IPS-15b (cell line): Measurements from ENCODE around the gene RNF2.

Experiments used
- H3K27me3 ChIP-seq: one replicate; pipeline ENCODE4 v1.6.1; 2013; ENCODE audit warnings: low read length; ENCODE audit not compliant: control insufficient read depth, insufficient read depth
- H3K36me3 ChIP-seq: one replicate; pipeline ENCODE4 v1.6.1; 2013; ENCODE audit warnings: low read length; ENCODE audit not compliant: control insufficient read depth, insufficient read depth
- H3K4me1 ChIP-seq: one replicate; pipeline ENCODE4 v1.6.1; 2013; ENCODE audit warnings: mild to moderate bottlenecking, low read length; ENCODE audit not compliant: control insufficient read depth, insufficient read depth
- H3K4me3 ChIP-seq: one replicate; pipeline ENCODE4 v1.5.1; 2013; ENCODE audit warnings: low read depth, low read length
- H3K9ac ChIP-seq: one replicate; pipeline ENCODE4 v1.6.1; 2013; ENCODE audit warnings: low read depth, mild to moderate bottlenecking, low read length
- H3K9me3 ChIP-seq: one replicate; pipeline ENCODE4 v1.6.1; 2013; ENCODE audit warnings: mild to moderate bottlenecking, low read length; ENCODE audit not compliant: control insufficient read depth, insufficient read depth

Gene RNF2

GRCh38 chr1:185074307-185074706 lies 28.9 kb downstream of the RNF2 start:
- Histone ChIP-seq H3K36me3 (no peaks in the 10 kb centered on the region), H3K9ac (no peak overlapping the region), H3K27me3 (no peaks in the 10 kb centered on the region), H3K4me1 (peaks cover 40% of the 10 kb centered on the region), H3K9me3 (no peaks in the 10 kb centered on the region), H3K4me3 (no peak overlapping the region)

DNA sequence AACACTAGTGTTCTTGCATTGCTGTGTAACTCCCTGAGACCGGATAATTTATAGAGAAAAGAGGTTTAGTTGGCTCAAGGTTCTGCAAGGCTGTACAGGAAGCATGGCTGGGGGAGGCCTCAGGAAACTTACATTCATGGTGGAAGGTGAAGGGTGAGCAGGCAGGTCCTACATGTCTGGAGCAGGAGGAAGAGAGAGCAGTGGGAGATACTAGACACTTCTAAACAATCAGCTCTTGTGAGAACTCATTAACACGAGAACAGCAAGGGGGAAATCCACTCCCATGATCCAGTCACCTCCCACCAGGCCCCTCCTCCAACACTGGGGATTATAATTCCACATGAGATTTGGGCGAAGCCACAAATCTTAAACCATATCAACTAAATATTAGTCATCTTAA lies 30.1 kb downstream of the RNF2 start:
- H3K9ac ChIP-seq = no peak overlapping the region

GRCh38 chr1:185077374-185077773 lies 32.0 kb downstream of the RNF2 start:
- Histone ChIP-seq H3K9ac (no peak overlapping the region), H3K4me1 (peaks cover 27% of the 10 kb centered on the region), H3K9me3 (no peaks in the 10 kb centered on the region), H3K27me3 (no peaks in the 10 kb centered on the region), H3K36me3 (no peaks in the 10 kb centered on the region), H3K4me3 (no peak overlapping the region)

More for the DNA sequence above, 30.1 kb downstream of the RNF2 start:
- Histone ChIP-seq H3K4me1 (peaks cover 34% of the 10 kb centered on the region), H3K27me3 (no peaks in the 10 kb centered on the region), H3K9me3 (no peaks in the 10 kb centered on the region), H3K4me3 (peak overlapping the region; percentile 6), H3K36me3 (no peaks in the 10 kb centered on the region)

DNA sequence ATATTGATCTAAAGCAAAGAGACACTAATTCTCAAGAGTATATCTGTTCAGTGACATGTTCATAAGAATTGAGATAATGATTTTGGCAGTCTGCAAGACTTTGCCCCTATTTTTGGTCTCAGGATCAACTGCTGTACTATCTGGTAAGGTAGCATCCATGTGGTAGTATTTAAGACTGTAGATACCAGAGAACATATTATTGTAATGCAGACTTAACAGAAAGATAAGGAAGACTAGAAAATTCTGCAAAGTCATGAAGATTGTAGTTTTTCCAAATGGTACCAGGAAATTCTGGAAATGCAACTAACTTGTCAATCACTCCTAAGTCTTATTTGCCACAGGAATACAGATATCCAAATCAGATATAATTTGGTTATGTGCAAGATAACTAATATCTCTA lies 35.1 kb downstream of the RNF2 start:
- no peak overlapping the region for H3K9ac ChIP-seq
- H3K36me3 ChIP-seq = no peaks in the 10 kb centered on the region
- H3K9me3 ChIP-seq = no peaks in the 10 kb centered on the region
- H3K27me3 ChIP-seq = no peaks in the 10 kb centered on the region
- H3K4me3 ChIP-seq = no peak overlapping the region
- H3K4me1 ChIP-seq = peaks cover 9% of the 10 kb centered on the region

DNA sequence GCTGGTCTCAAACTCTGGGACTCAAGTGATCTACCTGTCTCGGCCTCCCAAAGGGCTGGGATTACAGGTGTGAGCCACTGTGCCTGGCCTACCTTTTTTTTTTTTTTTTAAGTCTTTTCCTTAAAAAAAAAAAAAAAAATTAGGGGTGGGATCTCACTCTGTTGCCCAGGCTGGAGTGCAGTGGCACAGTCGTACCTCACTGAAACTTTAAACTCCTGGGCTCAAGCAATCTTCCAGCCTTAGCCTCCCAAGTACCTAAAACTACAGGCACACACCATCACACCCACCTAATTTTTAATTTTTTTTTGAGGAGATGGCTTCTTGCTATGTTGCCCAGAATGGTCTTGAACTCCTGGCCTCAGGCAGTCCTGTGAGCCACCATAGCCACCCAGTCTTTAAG lies 38.5 kb downstream of the RNF2 start:
- peaks cover 9% of the 10 kb centered on the region for H3K4me1 ChIP-seq
- no peak overlapping the region for H3K4me3 ChIP-seq
- H3K9me3 ChIP-seq = no peaks in the 10 kb centered on the region
- no peak overlapping the region for H3K9ac ChIP-seq
- peaks cover 2% of the 10 kb centered on the region for H3K36me3 ChIP-seq
- H3K27me3 ChIP-seq = no peaks in the 10 kb centered on the region

GRCh38 chr1:185087101-185087500 lies 41.7 kb downstream of the RNF2 start:
- Histone ChIP-seq H3K27me3 (no peaks in the 10 kb centered on the region), H3K9me3 (no peaks in the 10 kb centered on the region), H3K4me3 (no peak overlapping the region), H3K36me3 (peaks cover 2% of the 10 kb centered on the region), H3K4me1 (peaks cover 9% of the 10 kb centered on the region), H3K9ac (no peak overlapping the region)

DNA sequence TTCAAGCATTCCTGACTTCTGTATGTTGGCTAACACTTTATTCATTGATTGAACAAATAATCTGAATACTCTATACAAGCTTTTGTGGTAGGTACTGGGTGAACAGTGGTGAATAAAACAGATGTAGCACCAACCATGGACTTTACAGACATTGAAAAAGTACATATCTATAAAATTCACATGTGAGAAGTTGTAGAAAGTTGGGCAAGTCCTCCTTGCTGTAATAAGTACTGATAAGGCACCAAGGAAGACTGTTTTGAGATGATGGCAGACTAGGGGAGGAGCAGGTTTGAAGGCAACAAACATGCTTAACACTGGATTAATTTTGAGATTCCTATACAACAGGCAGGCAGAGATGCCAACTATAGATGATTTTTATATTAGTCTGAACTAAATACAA lies 42.4 kb downstream of the RNF2 start:
- H3K9ac ChIP-seq = no peak overlapping the region
- H3K9me3 ChIP-seq = no peaks in the 10 kb centered on the region
- peaks cover 9% of the 10 kb centered on the region for H3K4me1 ChIP-seq
- no peaks in the 10 kb centered on the region for H3K27me3 ChIP-seq
- H3K36me3 ChIP-seq = peaks cover 2% of the 10 kb centered on the region
- H3K4me3 ChIP-seq = no peak overlapping the region

- no peaks in the 10 kb centered on the region for H3K27me3 ChIP-seq
- peaks cover 3% of the 10 kb centered on the region for H3K4me1 ChIP-seq
- H3K4me3 ChIP-seq = no peak overlapping the region
- peaks cover 2% of the 10 kb centered on the region for H3K36me3 ChIP-seq
- no peak overlapping the region for H3K9ac ChIP-seq
- H3K9me3 ChIP-seq = no peaks in the 10 kb centered on the region
Observed at GRCh38 chr1:185091480-185091879, 46.1 kb downstream of the RNF2 start.

GRCh38 chr1:185094761-185095160 lies 49.4 kb downstream of the RNF2 start:
- Histone ChIP-seq H3K4me1 (no peaks in the 10 kb centered on the region), H3K9ac (no peak overlapping the region), H3K4me3 (no peak overlapping the region), H3K36me3 (peaks cover 4% of the 10 kb centered on the region), H3K27me3 (no peaks in the 10 kb centered on the region), H3K9me3 (no peaks in the 10 kb centered on the region)

GRCh38 chr1:185096531-185096930 lies 51.2 kb downstream of the RNF2 start:
- H3K9ac ChIP-seq = no peak overlapping the region
- H3K27me3 ChIP-seq = no peaks in the 10 kb centered on the region
- H3K4me1 ChIP-seq = no peaks in the 10 kb centered on the region
- H3K36me3 ChIP-seq = peaks cover 4% of the 10 kb centered on the region
- H3K9me3 ChIP-seq = no peaks in the 10 kb centered on the region
- H3K4me3 ChIP-seq = no peak overlapping the region

- Histone ChIP-seq H3K4me3 (no peak overlapping the region), H3K9me3 (no peaks in the 10 kb centered on the region), H3K36me3 (no peaks in the 10 kb centered on the region)
Observed at GRCh38 chr1:185104083-185104482, 58.7 kb downstream of the RNF2 start.

DNA sequence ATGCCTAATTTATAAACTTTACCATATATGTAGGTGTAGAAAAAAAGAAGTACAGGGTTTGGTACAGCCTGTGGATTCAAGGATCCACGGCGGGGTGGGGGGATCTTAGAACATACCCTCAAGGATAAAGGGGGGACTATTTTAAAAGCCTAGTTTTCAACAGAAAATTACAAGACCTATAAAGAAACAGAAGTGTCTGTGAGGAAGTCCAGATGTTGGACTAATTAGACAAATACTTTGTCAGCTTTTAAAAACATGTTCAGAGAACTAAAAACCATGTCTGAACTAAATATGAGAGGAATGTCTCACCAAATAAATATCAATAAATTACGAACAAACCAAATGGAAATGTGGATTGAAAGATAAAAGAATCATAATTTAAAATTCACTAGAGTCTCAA lies 59.8 kb downstream of the RNF2 start:
- no peaks in the 10 kb centered on the region for H3K9me3 ChIP-seq
- no peak overlapping the region for H3K9ac ChIP-seq
- no peaks in the 10 kb centered on the region for H3K36me3 ChIP-seq
- no peaks in the 10 kb centered on the region for H3K27me3 ChIP-seq
- no peaks in the 10 kb centered on the region for H3K4me1 ChIP-seq
- H3K4me3 ChIP-seq = no peak overlapping the region

More at GRCh38 chr1:185104083-185104482, 58.7 kb downstream of the RNF2 start:
- Histone ChIP-seq H3K27me3 (no peaks in the 10 kb centered on the region), H3K9ac (no peak overlapping the region), H3K4me1 (no peaks in the 10 kb centered on the region)

DNA sequence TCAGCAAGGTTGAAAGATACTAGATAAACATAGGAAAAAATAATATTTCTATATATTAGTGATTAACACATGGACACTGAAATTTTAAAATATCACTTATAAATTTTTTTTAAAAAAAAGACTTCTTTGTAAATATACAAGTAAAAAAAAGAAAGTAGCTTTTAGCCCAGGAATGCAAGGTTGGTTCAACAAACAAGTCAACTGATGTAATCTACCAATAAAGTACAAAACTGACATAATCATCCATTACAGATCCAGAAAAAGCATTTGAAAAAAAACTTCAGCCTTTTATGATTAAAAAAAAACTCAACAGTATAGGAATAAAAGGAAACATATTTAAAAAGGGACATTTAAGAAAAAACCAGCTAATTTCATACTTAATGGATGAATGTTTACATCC lies 63.0 kb downstream of the RNF2 start:
- no peaks in the 10 kb centered on the region for H3K9me3 ChIP-seq
- no peak overlapping the region for H3K9ac ChIP-seq
- H3K4me3 ChIP-seq = no peak overlapping the region
- H3K4me1 ChIP-seq = no peaks in the 10 kb centered on the region
- no peaks in the 10 kb centered on the region for H3K36me3 ChIP-seq
- no peaks in the 10 kb centered on the region for H3K27me3 ChIP-seq
